ENCODE data around the gene MXRA7.

The MXRA7 gene

DNA sequence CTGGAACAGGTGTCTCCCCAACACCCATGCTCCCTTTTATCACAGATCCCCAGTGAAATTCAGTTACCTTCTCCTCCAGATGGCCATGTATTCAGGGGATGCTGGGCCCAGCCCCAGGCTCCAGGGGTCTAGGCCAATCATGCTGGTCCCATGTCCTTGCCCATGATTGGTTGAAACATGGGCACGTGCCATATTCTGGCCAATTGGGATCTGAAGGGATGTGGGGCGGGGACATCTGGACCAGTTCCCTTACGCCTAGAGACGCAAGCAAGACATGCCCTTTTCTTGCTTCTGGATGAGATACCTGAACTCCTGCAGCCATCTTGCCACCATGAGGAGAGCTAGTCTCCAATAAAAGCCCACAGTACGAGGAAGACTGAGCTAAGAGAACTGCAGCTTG lies 36.2 kb downstream of the MXRA7 start:
- DNase-seq: no peak

DNA sequence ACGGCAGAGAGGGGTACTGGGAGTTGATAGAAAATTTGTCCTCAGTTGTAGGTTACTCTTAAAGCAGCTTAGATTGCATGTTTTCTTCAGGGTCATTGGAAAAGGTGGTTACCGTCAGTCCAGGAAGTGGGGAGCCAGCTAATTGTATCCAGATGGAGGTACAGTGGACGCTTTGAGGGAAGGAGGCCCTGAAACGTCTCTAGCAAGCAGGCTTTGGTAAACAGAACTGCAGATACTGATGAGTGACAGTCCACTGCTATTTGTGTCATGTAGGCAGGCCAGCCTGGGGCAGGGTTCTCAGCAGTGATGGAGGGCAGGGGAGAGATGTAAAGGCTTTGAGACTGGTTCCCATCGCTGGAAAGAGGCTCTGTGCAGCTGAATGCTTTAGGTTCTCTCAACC lies 37.0 kb downstream of the MXRA7 start:
- DNase-seq: no peak

DNA sequence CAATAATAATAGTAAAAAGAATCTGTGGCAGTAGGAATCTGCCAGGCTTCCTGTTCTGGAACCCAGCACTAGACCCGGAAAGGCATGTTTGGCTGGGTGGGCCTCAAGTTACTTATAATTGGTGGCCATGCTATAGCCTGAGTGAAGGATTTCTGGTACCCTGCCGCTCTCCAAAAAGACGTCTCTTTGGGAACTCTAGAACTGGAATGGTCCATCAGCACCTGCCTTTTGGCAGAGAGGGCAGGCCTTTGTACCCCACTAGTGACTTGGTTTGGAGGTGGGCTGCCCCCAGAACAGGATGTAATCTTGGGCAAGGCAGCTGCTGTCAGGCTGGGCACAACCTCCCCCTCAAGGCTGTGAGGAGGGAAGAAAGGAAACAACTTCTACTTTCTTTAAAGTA lies 37.9 kb downstream of the MXRA7 start:
- no peak for DNase-seq

- DNase-seq: no peak
Measured at GRCh38 chr17:76672270-76672851, 38.4 kb downstream of the MXRA7 start.

- DNase-seq: no peak
Measured at GRCh38 chr17:76671912-76672262, 38.9 kb downstream of the MXRA7 start.

- peak; percentile 98 for DNase-seq
Measured at GRCh38 chr17:76671123-76671911, 39.4 kb downstream of the MXRA7 start.

- DNase-seq: no peak
Measured at GRCh38 chr17:76670718-76671122, 40.0 kb downstream of the MXRA7 start.

DNA sequence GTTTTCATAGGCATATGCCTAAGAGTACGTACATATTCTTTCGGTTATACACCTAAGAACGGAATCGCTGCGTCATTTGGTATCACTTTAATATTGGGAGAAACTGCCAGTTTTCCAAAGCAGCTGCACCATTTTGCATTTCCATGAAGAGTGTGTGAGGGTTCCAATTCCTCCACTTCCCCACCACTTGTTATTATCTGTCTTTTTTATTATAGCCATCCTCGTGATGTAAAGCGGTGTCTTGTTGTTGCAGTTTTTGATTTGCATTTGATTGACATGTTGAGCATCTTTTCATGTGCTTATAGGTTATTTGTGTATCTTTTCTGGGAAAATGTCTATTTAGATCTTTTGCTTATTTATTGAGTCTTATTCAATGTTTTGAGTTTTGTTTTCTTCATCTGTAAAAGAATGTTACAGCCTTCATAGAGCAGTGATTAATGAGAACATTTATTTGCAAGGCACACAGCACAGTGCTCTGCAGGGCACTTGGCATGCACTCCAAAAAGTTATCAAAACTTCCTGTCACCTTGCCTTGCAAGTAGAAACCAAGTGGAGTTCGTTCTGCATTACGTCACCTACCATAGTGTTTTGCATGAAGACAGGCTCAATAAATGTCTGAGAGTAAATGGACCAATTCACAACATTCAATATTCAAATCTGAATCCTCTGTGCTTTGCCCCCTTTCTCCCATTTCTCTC lies 40.6 kb downstream of the MXRA7 start:
- DNase-seq: no peak

GRCh38 chr17:76667786-76668453 lies 42.8 kb downstream of the MXRA7 start:
- no peak for DNase-seq

- no peak for DNase-seq
Measured at GRCh38 chr17:76667491-76667755, 43.3 kb downstream of the MXRA7 start.

DNA sequence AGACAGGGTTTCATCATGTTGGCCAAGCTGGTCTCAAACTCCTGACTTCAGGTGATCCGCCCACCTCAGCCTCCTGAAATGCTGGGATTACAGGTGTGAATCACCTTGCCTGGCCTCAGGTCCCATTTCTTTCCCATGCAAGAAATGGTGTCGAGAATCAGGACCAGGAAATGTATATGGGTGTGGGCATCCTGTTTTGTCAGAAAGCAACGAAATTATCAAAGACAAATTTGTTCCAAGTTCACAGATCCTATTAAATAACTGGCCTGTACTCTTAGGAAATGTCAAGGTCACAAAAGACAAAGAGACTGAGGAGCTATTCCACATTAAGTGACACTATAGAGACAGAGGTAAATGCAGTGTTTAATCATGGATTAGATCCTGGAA lies 50.1 kb downstream of the MXRA7 start:
- DNase-seq: no peak

DNA sequence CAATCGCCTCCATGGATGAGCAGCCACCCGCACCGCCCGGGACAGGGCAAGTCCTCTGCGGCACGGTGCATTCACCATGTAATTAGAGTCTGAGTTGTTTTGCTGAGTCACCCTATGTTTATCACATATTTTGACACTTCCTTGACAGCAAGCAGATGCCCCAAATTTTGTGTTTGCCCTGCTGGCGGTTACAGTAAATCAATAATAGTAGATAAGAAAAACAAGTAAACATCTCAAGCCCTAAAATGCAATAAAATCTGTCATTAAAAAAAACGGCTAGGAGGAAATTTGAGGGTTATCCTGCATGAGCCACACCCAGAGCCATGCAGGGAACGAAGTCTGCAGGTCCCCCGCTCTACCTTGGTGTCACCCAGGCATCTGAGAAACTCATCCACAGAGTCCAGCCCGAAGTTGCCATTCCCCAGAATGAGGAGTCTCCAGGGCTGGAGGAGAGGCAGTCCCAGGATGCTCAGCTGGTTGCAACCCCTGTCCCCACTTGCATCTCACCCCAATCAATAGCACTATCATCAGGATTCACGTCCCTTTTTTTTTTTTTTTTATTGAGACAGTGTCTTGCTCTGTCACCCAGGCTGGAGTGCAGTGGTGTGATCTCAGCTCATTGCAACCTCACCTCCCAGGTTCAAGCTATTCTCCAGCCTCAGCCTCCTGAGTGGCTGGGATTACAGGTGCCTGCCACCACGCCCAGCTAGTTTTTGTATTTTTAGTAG lies 50.7 kb downstream of the MXRA7 start:
- DNase-seq: peak; percentile 29

GRCh38 chr17:76658242-76658662 lies 52.5 kb downstream of the MXRA7 start:
- DNase-seq: no peak

- DNase-seq: no peak
Measured at GRCh38 chr17:76657505-76658241, 53.1 kb downstream of the MXRA7 start.

GRCh38 chr17:76654408-76654807 lies 56.4 kb downstream of the MXRA7 start:
- no peak for DNase-seq

DNA sequence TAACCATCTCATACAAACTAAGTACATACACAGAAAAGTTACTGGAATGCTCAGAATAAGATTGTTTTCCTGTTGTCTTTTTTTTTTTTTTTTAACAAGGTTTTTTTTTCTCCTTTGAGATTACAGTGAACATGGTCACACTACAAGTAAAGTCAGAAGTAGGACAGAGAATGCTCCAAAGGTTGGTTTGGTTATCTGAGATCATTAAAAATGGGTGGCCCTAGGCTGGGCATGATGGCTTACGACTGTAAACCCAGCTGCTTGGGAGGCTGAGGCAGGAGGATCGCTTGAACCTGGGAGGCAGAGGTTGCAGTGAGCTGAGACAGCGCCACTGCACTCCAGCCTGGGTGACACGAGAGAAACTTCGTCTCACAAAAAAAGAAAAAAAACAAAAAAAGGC lies 60.3 kb downstream of the MXRA7 start:
- DNase-seq: no peak

- no peak for DNase-seq
Measured at GRCh38 chr17:76646712-76647111, 64.1 kb downstream of the MXRA7 start.

- DNase-seq: no peak
Measured at GRCh38 chr17:76645481-76645880, 65.3 kb downstream of the MXRA7 start.

- no peak for DNase-seq
Measured at GRCh38 chr17:76644995-76645394, 65.8 kb downstream of the MXRA7 start.

DNA sequence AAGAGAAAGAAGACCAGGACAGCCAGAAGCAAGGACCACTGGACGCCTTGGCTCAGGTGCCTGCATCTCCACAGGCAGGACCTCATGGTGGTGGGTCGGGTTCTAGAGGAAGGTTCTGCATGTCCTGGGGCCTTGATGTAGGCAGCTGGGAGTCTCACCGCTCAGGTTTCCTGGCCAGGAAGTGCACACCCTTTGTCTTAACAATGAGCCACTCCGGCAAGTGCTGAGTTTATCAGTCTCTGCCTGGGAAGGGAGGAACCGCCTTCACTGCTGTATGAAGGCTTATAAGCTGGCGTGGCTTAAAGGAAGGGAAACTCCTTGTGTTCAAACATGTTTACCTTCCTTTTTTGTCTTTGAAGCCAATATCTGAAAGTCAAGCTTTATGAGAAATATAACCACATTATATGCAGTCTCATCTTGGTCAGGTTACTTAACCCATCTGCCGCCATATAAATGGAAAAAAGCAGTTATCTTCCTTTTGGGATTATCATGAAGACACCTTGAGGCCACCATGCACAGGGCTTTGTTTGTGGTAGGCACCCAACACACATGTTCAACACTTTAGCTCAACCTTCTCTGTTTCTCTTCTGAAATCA lies 67.1 kb downstream of the MXRA7 start, which contains the start of gene ST6GALNAC1:
Gene ST6GALNAC1 (minus strand): TSS at position 205 of the 596 bp plus-strand sequence. CDS start 119 bp downstream, at position 86.
- peak; percentile 36 for DNase-seq

GRCh38 chr17:76642994-76643393 lies 67.8 kb downstream of the MXRA7 start:
- DNase-seq: no peak

DNA sequence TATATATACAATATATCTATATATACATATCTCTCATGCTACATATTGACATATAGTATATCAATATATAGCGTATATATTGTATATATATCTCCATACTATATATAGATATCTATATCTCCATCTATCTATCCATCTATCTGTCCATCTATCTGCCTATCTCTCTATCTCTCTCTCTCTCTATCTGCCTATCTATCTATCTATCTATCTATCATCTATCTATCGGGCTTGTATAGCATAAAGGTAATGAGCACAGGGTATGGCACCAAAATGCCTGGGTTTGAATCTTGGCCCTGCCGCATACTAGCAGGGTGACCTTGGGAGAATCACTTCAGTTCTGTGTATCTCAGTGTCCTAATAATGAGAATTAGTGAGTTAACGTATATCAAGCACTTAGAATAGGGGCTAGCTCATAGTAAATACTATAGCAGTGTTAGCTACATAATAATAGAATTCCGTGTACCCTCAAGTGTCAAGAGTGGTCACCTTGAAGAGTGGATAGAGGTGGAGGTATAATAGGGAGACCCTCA lies 68.7 kb downstream of the MXRA7 start:
- no peak for DNase-seq

All from activated effector memory CD4-positive, alpha-beta T cell treated with Interleukin-2 at 50 U/mL for 16 hours (primary cell).